Lower lobe of right lung (tissue), 2 donors: ENCODE measurements around the gene SUV39H1. TPM values are rescaled to one million over a fixed set of nuclear protein-coding genes. Genes with fewer than 3 reads are reported as not detected.
A peak's percentile ranks its signal among the peaks of the same experiment; 100 is the strongest.

Experiments used
- ATAC-seq, 2 donors: fragments of 200-7000 bp; cut with Tn5 transposase; one replicate each; pipeline ENCODE4 v1.9.1; 2020 to 2022; ENCODE audit warnings: mild to moderate bottlenecking in 2 of 2, moderate library complexity in 2 of 2
- DNase-seq: peaks from one replicate; pipeline ENCODE4 v3.0.0-alpha.2; 2020
- H3K27ac ChIP-seq: fragments of 200-600 bp; one replicate; pipeline ENCODE4 v1.8.0; 2022
- H3K27me3 ChIP-seq: fragments of 200-600 bp; one replicate; pipeline ENCODE4 v1.8.0; 2022; ENCODE audit warnings: low read depth
- H3K36me3 ChIP-seq: fragments of 200-600 bp; one replicate; pipeline ENCODE4 v1.8.0; 2022; ENCODE audit warnings: mild to moderate bottlenecking
- H3K4me1 ChIP-seq: fragments of 200-600 bp; one replicate; pipeline ENCODE4 v1.8.0; 2022
- H3K4me3 ChIP-seq: fragments of 200-600 bp; one replicate; pipeline ENCODE4 v1.8.0; 2022; ENCODE audit warnings: mild to moderate bottlenecking
- H3K9me3 ChIP-seq: fragments of 200-600 bp; one replicate; pipeline ENCODE4 v1.8.0; 2022
- intact Hi-C: fragments of 100-400 bp; cut with DNase I; formaldehyde crosslinking; loops from one replicate; pipeline ENCODE4 v1.11.0; 2022
- total RNA-seq: library from RNA; stranded (reverse); fragmentation: NEBNext Ultra II Directional; extraction: Animal tissue kit (Norgen Biotek cat#: 25700); gene quantifications from one replicate; pipeline ENCODE4 v1.2.1, GENCODE V29; 2021
- TF ChIP-seq, protein P1 (sequence below): fragments of 200-600 bp; IDR thresholded peaks from one replicate; pipeline ENCODE4 v1.8.0; 2022; ENCODE audit warnings: antibody characterized with exemption, mild to moderate bottlenecking
- donor health status: DM: no; HTN: yes; CAD: no; lungs with severe emphysema.

SUV39H1 gene
- total RNA-seq, 1 donor from 2014 or later, result 3.5 TPM

- H3K27me3 ChIP-seq, result no peaks in the 10 kb centered on the region
- intact Hi-C loops, result no loop called here
- no peak overlapping the region for H3K4me3 ChIP-seq
- no peaks in the 10 kb centered on the region for H3K36me3 ChIP-seq
- no peak for DNase-seq
- no peaks in the 10 kb centered on the region for H3K9me3 ChIP-seq
- H3K4me1 ChIP-seq, result no peaks in the 10 kb centered on the region
- ATAC-seq, result no peak
- TF ChIP-seq, protein P1, sequence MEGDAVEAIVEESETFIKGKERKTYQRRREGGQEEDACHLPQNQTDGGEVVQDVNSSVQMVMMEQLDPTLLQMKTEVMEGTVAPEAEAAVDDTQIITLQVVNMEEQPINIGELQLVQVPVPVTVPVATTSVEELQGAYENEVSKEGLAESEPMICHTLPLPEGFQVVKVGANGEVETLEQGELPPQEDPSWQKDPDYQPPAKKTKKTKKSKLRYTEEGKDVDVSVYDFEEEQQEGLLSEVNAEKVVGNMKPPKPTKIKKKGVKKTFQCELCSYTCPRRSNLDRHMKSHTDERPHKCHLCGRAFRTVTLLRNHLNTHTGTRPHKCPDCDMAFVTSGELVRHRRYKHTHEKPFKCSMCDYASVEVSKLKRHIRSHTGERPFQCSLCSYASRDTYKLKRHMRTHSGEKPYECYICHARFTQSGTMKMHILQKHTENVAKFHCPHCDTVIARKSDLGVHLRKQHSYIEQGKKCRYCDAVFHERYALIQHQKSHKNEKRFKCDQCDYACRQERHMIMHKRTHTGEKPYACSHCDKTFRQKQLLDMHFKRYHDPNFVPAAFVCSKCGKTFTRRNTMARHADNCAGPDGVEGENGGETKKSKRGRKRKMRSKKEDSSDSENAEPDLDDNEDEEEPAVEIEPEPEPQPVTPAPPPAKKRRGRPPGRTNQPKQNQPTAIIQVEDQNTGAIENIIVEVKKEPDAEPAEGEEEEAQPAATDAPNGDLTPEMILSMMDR, result no peak
- no peak overlapping the region for H3K27ac ChIP-seq
Observed at GRCh38 chrX:48720577-48721250, 24.2 kb downstream of the SUV39H1 start.

DNA sequence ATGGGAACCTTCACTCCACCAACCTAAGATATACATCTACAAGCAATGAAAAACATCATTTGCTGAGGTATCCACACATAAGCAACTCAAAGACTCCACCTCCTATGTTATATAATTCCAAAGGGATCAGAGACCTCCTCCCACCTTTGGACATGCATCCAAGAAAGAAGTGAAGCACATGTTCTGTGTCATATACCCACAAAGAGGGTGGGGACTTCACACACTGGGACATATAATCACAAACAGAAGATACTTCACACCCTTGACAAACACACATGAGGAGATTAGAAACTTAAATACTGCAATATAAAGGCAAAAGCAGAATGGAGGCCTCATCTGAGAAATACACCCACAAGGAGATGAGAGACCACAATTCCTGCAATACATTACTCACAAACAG is 25.4 kb downstream of the SUV39H1 start:
- TF ChIP-seq, protein P1, result no peak
- DNase-seq, result no peak
- H3K9me3 ChIP-seq, result no peaks in the 10 kb centered on the region
- intact Hi-C loops, result no loop called here
- H3K27ac ChIP-seq, result no peak overlapping the region
- ATAC-seq, result no peak
- no peaks in the 10 kb centered on the region for H3K4me1 ChIP-seq
- no peaks in the 10 kb centered on the region for H3K36me3 ChIP-seq
- H3K27me3 ChIP-seq, result no peaks in the 10 kb centered on the region
- no peak overlapping the region for H3K4me3 ChIP-seq

DNA sequence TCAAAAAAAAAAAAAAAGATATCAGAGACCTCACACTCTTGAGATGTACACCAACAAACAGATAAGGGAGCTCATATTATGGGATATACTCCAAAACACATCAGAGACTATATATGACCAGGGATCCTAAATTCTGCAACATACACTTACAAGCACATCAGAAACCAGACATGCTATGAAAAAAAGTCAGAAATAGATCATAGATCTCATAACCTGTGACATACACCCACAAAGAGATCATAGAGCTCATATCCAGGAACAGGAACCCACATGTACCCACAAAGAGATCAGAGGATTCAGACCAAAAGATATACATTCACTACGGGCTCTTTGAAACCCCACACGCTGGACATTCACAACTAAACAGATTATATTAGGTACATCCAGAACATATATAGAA is 30.1 kb downstream of the SUV39H1 start:
- TF ChIP-seq, protein P1, result no peak
- DNase-seq (no peak), ATAC-seq (no peak)
- H3K27me3 ChIP-seq, result no peaks in the 10 kb centered on the region
- intact Hi-C loops, result no loop called here
- H3K4me3 ChIP-seq, result no peak overlapping the region
- H3K36me3 ChIP-seq, result no peaks in the 10 kb centered on the region
- no peak overlapping the region for H3K27ac ChIP-seq
- H3K4me1 ChIP-seq, result no peaks in the 10 kb centered on the region
- no peaks in the 10 kb centered on the region for H3K9me3 ChIP-seq

GRCh38 chrX:48728653-48729052 is 32.1 kb downstream of the SUV39H1 start:
- TF ChIP-seq, protein P1, result no peak
- Histone ChIP-seq H3K27me3 (no peaks in the 10 kb centered on the region), H3K27ac (no peak overlapping the region), H3K36me3 (no peaks in the 10 kb centered on the region), H3K4me3 (no peak overlapping the region), H3K9me3 (no peaks in the 10 kb centered on the region), H3K4me1 (no peaks in the 10 kb centered on the region)
- no peak for DNase-seq
- intact Hi-C loops, result no loop called here
- ATAC-seq, result no peak

DNA sequence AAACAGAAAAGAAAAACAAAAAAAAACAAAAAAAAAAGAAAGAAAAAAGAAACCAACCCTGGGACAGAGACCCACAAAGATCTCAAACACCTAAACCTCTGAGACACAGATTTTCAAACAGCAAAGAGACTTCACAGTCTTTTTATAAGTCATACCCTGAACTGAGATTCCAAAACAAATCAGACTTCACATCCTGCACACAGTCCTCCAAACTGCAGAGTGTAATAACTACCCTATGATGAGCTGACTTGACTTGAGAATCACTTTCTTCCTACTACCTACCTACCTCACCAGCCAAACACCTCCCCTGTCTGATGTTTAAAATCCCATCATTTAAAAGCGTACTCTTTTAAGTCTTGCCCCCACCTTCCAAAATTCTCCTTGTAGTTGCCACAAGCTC is 39.8 kb downstream of the SUV39H1 start:
- Histone ChIP-seq H3K4me1 (no peaks in the 10 kb centered on the region), H3K36me3 (no peaks in the 10 kb centered on the region), H3K4me3 (peak overlapping the region; percentile 62), H3K27ac (no peak overlapping the region), H3K27me3 (no peaks in the 10 kb centered on the region), H3K9me3 (no peaks in the 10 kb centered on the region)
- ATAC-seq, result no peak
- TF ChIP-seq, protein P1, result no peak
- intact Hi-C loops, result no loop called here
- no peak for DNase-seq
